ENCODE results near the gene OGFR. TPM values are rescaled to one million over a fixed set of nuclear protein-coding genes. Genes with fewer than 3 reads are reported as not detected.

The OGFR gene
- total RNA-seq, 1 experiment from 2014 or later = 78.9 TPM

DNA sequence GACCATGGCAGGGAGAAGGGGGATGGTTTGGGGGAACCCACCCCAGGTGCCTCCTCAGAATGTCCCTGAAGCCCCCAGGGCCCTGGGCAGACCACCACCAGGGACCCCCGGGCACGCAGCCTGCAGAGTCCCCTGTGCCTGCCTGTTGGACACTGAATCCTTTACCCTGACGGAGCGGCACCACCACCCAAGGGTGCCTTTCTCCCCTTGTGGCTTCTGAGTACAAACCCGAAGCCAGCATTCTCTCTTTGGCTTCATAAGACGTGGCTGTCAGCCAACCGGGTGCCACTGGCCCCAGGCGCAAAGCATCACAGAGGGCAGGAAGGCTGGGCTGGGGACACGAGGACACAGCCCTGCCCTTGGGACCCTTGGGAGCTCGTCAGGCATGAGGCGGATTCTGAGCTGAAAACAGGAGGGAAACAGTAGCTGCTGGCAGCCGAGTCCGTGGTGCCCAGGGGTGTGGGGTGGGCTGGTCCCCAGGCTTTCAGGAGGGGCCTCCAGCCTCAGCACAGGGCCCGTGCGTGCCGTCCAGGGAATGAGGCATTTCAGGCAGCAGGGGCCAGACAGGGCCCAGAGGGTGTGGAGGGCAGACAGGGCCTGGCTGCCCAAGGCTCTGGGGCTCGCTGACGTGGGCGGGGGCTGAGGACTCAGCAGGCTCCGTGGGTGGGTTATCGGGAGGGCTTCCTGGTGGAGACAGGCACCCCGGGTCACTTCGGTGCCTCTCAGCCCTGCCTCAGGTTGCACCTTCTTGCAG, 15.8 kb downstream of the OGFR start:
- no peak overlapping the region for H3K4me2 ChIP-seq (ENCODE audit: low read length)
- H3K9me2 ChIP-seq (replicated peaks; ENCODE audit: low read length) = no peaks in the 10 kb centered on the region
- no TSS peak for BruUV-seq (replicated peaks)
- DNase-seq (no peak), ATAC-seq (no peak)
- TF ChIP-seq EZH2phosphoT487 (IDR thresholded peaks at IDR 0.05; ENCODE audit: borderline replicate concordance, low read length) = no peak
- no peak for TF ChIP-seq EZH2 (IDR thresholded peaks at IDR 0.05; ENCODE audit: low read length, unreplicated experiment)
- TF ChIP-seq CTCF (conservative IDR thresholded peaks at IDR 0.05; ENCODE audit: low read depth, low read length) = no peak
- no peak overlapping the region for H3K4me3 ChIP-seq (ENCODE audit: low read length)
- H3K27me3 ChIP-seq (ENCODE audit: low read length) = peaks cover 19% of the 10 kb centered on the region
- H3K79me2 ChIP-seq (ENCODE audit: low read length) = no peaks in the 10 kb centered on the region
- no peaks in the 10 kb centered on the region for H4K20me1 ChIP-seq (ENCODE audit: low read length)
- H3K4me1 ChIP-seq (ENCODE audit: insufficient read depth, low read length) = peaks cover 34% of the 10 kb centered on the region
- intact Hi-C loops (cut with micrococcal nuclease) = loop anchor here (10.0 kb wide), 1 partner anchor 104 kb away; the partner anchor contains the start of gene DIDO1
- no peaks in the 10 kb centered on the region for H3K36me3 ChIP-seq (ENCODE audit: low read depth, low read length)
- no peak overlapping the region for H3K9ac ChIP-seq (ENCODE audit: low read length)
- H3K9me3 ChIP-seq (ENCODE audit: low read length) = no peaks in the 10 kb centered on the region
- no peaks in the 10 kb centered on the region for H3F3A ChIP-seq (ENCODE audit: low read length, unreplicated experiment)
- POLR2A ChIA-PET (ENCODE audit: unreplicated experiment) = no interaction called here
- no peak overlapping the region for H3K27ac ChIP-seq (ENCODE audit: low read length)
- no peak overlapping the region for H2AFZ ChIP-seq (ENCODE audit: low read length)
- CTCF ChIA-PET = interaction anchor here (0.6 kb wide), 1 partner anchor 248 kb away, joined by 5 read pairs; no protein-coding TSS in a partner anchor

GRCh38 chr20:62820962-62821725, 16.5 kb downstream of the OGFR start:
- no TSS peak for BruUV-seq (replicated peaks)
- Histone ChIP-seq H3K27ac (ENCODE audit: low read length) (no peak overlapping the region), H3K4me2 (ENCODE audit: low read length) (no peak overlapping the region), H3K4me1 (ENCODE audit: insufficient read depth, low read length) (peaks cover 27% of the 10 kb centered on the region), H3F3A (ENCODE audit: low read length, unreplicated experiment) (no peaks in the 10 kb centered on the region), H3K9me2 (replicated peaks; ENCODE audit: low read length) (no peaks in the 10 kb centered on the region), H2AFZ (ENCODE audit: low read length) (no peak overlapping the region), H3K9me3 (ENCODE audit: low read length) (no peaks in the 10 kb centered on the region), H3K9ac (ENCODE audit: low read length) (no peak overlapping the region), H3K36me3 (ENCODE audit: low read depth, low read length) (no peaks in the 10 kb centered on the region), H4K20me1 (ENCODE audit: low read length) (no peaks in the 10 kb centered on the region), H3K79me2 (ENCODE audit: low read length) (no peaks in the 10 kb centered on the region), H3K4me3 (ENCODE audit: low read length) (no peak overlapping the region), H3K27me3 (ENCODE audit: low read length) (peaks cover 13% of the 10 kb centered on the region)
- ChIA-PET CTCF (no interaction called here), POLR2A (ENCODE audit: unreplicated experiment) (no interaction called here)
- TF ChIP-seq EZH2 (IDR thresholded peaks at IDR 0.05; ENCODE audit: low read length, unreplicated experiment) (no peak), CTCF (conservative IDR thresholded peaks at IDR 0.05; ENCODE audit: low read depth, low read length) (no peak), EZH2phosphoT487 (IDR thresholded peaks at IDR 0.05; ENCODE audit: borderline replicate concordance, low read length) (no peak)
- DNase-seq (no peak), ATAC-seq (no peak)
- intact Hi-C loops (cut with micrococcal nuclease) = loop anchor here (10.0 kb wide), 1 partner anchor 104 kb away; the partner anchor contains the start of gene DIDO1

Data from PC-3 (cell line).